ENCODE data around the gene ZNF217. TPM values are rescaled to one million over a fixed set of nuclear protein-coding genes. Genes with fewer than 3 reads are reported as not detected.
"Not testable (repeated sequence)": the region's sequence is repeated elsewhere in the genome, so short reads cannot be mapped to it uniquely, and the experiment has no call there.

Gene ZNF217
- total and polyA plus RNA-seq, 7 experiments from 2014 or later: 17.3 to 104 (median 75.6) TPM

- H3K27me3 ChIP-seq (ENCODE audit: control insufficient read depth in 2 of 2, insufficient read depth in 2 of 2, low read length in 2 of 2); H3K4me3 Mint-ChIP-seq; H3K4me1 Mint-ChIP-seq; H3K4me1 ChIP-seq (ENCODE audit: control insufficient read depth in 2 of 2, insufficient read depth in 2 of 2, low read length in 2 of 2); intact Hi-C loops (cut with micrococcal nuclease); H3K36me3 ChIP-seq (ENCODE audit: control insufficient read depth in 2 of 3, insufficient read depth in 3 of 3, low read length in 3 of 3); H3K4me3 ChIP-seq (ENCODE audit: low read length); H3K27me3 Mint-ChIP-seq; H3K36me3 Mint-ChIP-seq; H3K27ac Mint-ChIP-seq; H3K27ac ChIP-seq (ENCODE audit: low read depth, low read length); H3K9me3 Mint-ChIP-seq; POLR2A ChIA-PET; DNase-seq; H3K9me3 ChIP-seq (ENCODE audit: control insufficient read depth in 2 of 3, low read length in 3 of 3); ATAC-seq: not testable (repeated sequence)
- CTCF ChIA-PET: interaction anchor here (1.3 kb wide), 1 partner anchor 11 kb away, joined by 3 read pairs; no protein-coding TSS in a partner anchor
These were observed 57.3 kb downstream of the ZNF217 start for GRCh38 chr20:53536382-53536781.

GRCh38 chr20:53535878-53536277 lies 57.8 kb downstream of the ZNF217 start:
- DNase-seq (no peak), ATAC-seq (no peak)
- CTCF ChIA-PET: no interaction called here
- Histone ChIP-seq H3K27ac (ENCODE audit: low read depth, low read length) (no peak overlapping the region), H3K36me3 (ENCODE audit: control insufficient read depth in 2 of 3, insufficient read depth in 3 of 3, low read length in 3 of 3) (no peaks in the 10 kb centered on the region), H3K27me3 (ENCODE audit: control insufficient read depth in 2 of 2, insufficient read depth in 2 of 2, low read length in 2 of 2) (no peaks in the 10 kb centered on the region), H3K4me3 (ENCODE audit: low read length) (no peak overlapping the region), H3K4me1 (ENCODE audit: control insufficient read depth in 2 of 2, insufficient read depth in 2 of 2, low read length in 2 of 2) (no peaks in the 10 kb centered on the region), H3K9me3 (ENCODE audit: control insufficient read depth in 2 of 3, low read length in 3 of 3) (no peaks in the 10 kb centered on the region)
- POLR2A ChIA-PET: no interaction called here
- no peaks in the 10 kb centered on the region for H3K27me3 Mint-ChIP-seq
- H3K4me3 Mint-ChIP-seq: no peak overlapping the region
- no peak overlapping the region for H3K27ac Mint-ChIP-seq
- intact Hi-C loops (cut with micrococcal nuclease): no loop called here
- H3K9me3 Mint-ChIP-seq: no peaks in the 10 kb centered on the region
- peaks cover 0 to 2% (median 0%) of the 10 kb centered on the region in 7 donors for H3K4me1 Mint-ChIP-seq
- H3K36me3 Mint-ChIP-seq: peaks cover 0 to 4% (median 0%) of the 10 kb centered on the region in 5 donors

GRCh38 chr20:53534037-53534436 lies 59.6 kb downstream of the ZNF217 start:
- no peak overlapping the region for H3K27ac ChIP-seq (ENCODE audit: low read depth, low read length)
- Mint-ChIP-seq H3K4me3 (no peak overlapping the region), H3K9me3 (peaks cover 0 to 4% (median 0%) of the 10 kb centered on the region in 11 donors), H3K36me3 (peaks cover 0 to 4% (median 0%) of the 10 kb centered on the region in 5 donors), H3K27ac (no peak overlapping the region), H3K4me1 (peaks cover 0 to 2% (median 0%) of the 10 kb centered on the region in 7 donors), H3K27me3 (no peaks in the 10 kb centered on the region)
- ChIA-PET POLR2A (no interaction called here), CTCF (no interaction called here)
- no peaks in the 10 kb centered on the region for H3K36me3 ChIP-seq (ENCODE audit: control insufficient read depth in 2 of 3, insufficient read depth in 3 of 3, low read length in 3 of 3)
- no peaks in the 10 kb centered on the region for H3K27me3 ChIP-seq (ENCODE audit: control insufficient read depth in 2 of 2, insufficient read depth in 2 of 2, low read length in 2 of 2)
- intact Hi-C loops (cut with micrococcal nuclease): no loop called here
- H3K4me1 ChIP-seq (ENCODE audit: control insufficient read depth in 2 of 2, insufficient read depth in 2 of 2, low read length in 2 of 2): no peaks in the 10 kb centered on the region
- no peak overlapping the region for H3K4me3 ChIP-seq (ENCODE audit: low read length)
- no peaks in the 10 kb centered on the region for H3K9me3 ChIP-seq (ENCODE audit: control insufficient read depth in 2 of 3, low read length in 3 of 3)
- no peak for ATAC-seq
- no peak for DNase-seq

GRCh38 chr20:53533500-53533899 lies 60.1 kb downstream of the ZNF217 start:
- H3K27ac ChIP-seq (ENCODE audit: low read depth, low read length): no peak overlapping the region
- H3K36me3 ChIP-seq (ENCODE audit: control insufficient read depth in 2 of 3, insufficient read depth in 3 of 3, low read length in 3 of 3): no peaks in the 10 kb centered on the region
- ChIA-PET POLR2A (no interaction called here), CTCF (no interaction called here)
- no peak for ATAC-seq
- H3K4me3 ChIP-seq (ENCODE audit: low read length): no peak overlapping the region
- peaks cover 0 to 4% (median 0%) of the 10 kb centered on the region in 11 donors for H3K9me3 Mint-ChIP-seq
- H3K4me1 ChIP-seq (ENCODE audit: control insufficient read depth in 2 of 2, insufficient read depth in 2 of 2, low read length in 2 of 2): no peaks in the 10 kb centered on the region
- H3K4me3 Mint-ChIP-seq: no peak overlapping the region
- no peaks in the 10 kb centered on the region for H3K27me3 Mint-ChIP-seq
- H3K4me1 Mint-ChIP-seq: peaks cover 0 to 2% (median 0%) of the 10 kb centered on the region in 7 donors
- intact Hi-C loops (cut with micrococcal nuclease): no loop called here
- H3K36me3 Mint-ChIP-seq: peaks cover 0 to 4% (median 0%) of the 10 kb centered on the region in 5 donors
- no peaks in the 10 kb centered on the region for H3K9me3 ChIP-seq (ENCODE audit: control insufficient read depth in 2 of 3, low read length in 3 of 3)
- H3K27ac Mint-ChIP-seq: no peak overlapping the region
- DNase-seq: no peak
- H3K27me3 ChIP-seq (ENCODE audit: control insufficient read depth in 2 of 2, insufficient read depth in 2 of 2, low read length in 2 of 2): no peaks in the 10 kb centered on the region

GRCh38 chr20:53532654-53533312 lies 60.9 kb downstream of the ZNF217 start:
- not testable (repeated sequence) for H3K4me1 Mint-ChIP-seq

GRCh38 chr20:53530440-53530839 lies 63.2 kb downstream of the ZNF217 start:
- no peaks in the 10 kb centered on the region for H3K36me3 Mint-ChIP-seq
- no peak for DNase-seq
- H3K27me3 Mint-ChIP-seq: no peaks in the 10 kb centered on the region
- intact Hi-C loops (cut with micrococcal nuclease): no loop called here
- POLR2A ChIA-PET: no interaction called here
- H3K9me3 Mint-ChIP-seq: peaks cover 0 to 4% (median 0%) of the 10 kb centered on the region in 11 donors
- CTCF ChIA-PET: no interaction called here
- Histone ChIP-seq H3K27ac (ENCODE audit: low read depth, low read length) (no peak overlapping the region), H3K4me3 (ENCODE audit: low read length) (no peak overlapping the region), H3K27me3 (ENCODE audit: control insufficient read depth in 2 of 2, insufficient read depth in 2 of 2, low read length in 2 of 2) (no peaks in the 10 kb centered on the region), H3K9me3 (ENCODE audit: control insufficient read depth in 2 of 3, low read length in 3 of 3) (no peaks in the 10 kb centered on the region), H3K36me3 (ENCODE audit: control insufficient read depth in 2 of 3, insufficient read depth in 3 of 3, low read length in 3 of 3) (no peaks in the 10 kb centered on the region), H3K4me1 (ENCODE audit: control insufficient read depth in 2 of 2, insufficient read depth in 2 of 2, low read length in 2 of 2) (no peaks in the 10 kb centered on the region)
- ATAC-seq: no peak
- H3K4me1 Mint-ChIP-seq: peaks cover 0 to 2% (median 0%) of the 10 kb centered on the region in 7 donors
- no peak overlapping the region for H3K4me3 Mint-ChIP-seq
- H3K27ac Mint-ChIP-seq: no peak overlapping the region

More at GRCh38 chr20:53532654-53533312, 60.9 kb downstream of the ZNF217 start:
- H3K4me3 Mint-ChIP-seq; H3K4me1 ChIP-seq (ENCODE audit: control insufficient read depth in 2 of 2, insufficient read depth in 2 of 2, low read length in 2 of 2); intact Hi-C loops (cut with micrococcal nuclease); H3K27me3 ChIP-seq (ENCODE audit: control insufficient read depth in 2 of 2, insufficient read depth in 2 of 2, low read length in 2 of 2); DNase-seq; H3K27ac ChIP-seq (ENCODE audit: low read depth, low read length); POLR2A ChIA-PET; CTCF ChIA-PET; H3K36me3 Mint-ChIP-seq; H3K36me3 ChIP-seq (ENCODE audit: control insufficient read depth in 2 of 3, insufficient read depth in 3 of 3, low read length in 3 of 3); H3K9me3 ChIP-seq (ENCODE audit: control insufficient read depth in 2 of 3, low read length in 3 of 3); H3K27me3 Mint-ChIP-seq; H3K4me3 ChIP-seq (ENCODE audit: low read length); H3K9me3 Mint-ChIP-seq; H3K27ac Mint-ChIP-seq: not testable (repeated sequence)
- peak; percentile 59 for ATAC-seq

GRCh38 chr20:53529658-53530057 lies 64.0 kb downstream of the ZNF217 start:
- H3K9me3 ChIP-seq (ENCODE audit: control insufficient read depth in 2 of 3, low read length in 3 of 3): no peaks in the 10 kb centered on the region
- H3K36me3 ChIP-seq (ENCODE audit: control insufficient read depth in 2 of 3, insufficient read depth in 3 of 3, low read length in 3 of 3): no peaks in the 10 kb centered on the region
- peaks cover 0 to 4% (median 0%) of the 10 kb centered on the region in 11 donors for H3K9me3 Mint-ChIP-seq
- no peaks in the 10 kb centered on the region for H3K36me3 Mint-ChIP-seq
- intact Hi-C loops (cut with micrococcal nuclease): no loop called here
- no peak for ATAC-seq
- POLR2A ChIA-PET: no interaction called here
- no peaks in the 10 kb centered on the region for H3K27me3 Mint-ChIP-seq
- no peak overlapping the region for H3K4me3 Mint-ChIP-seq
- peaks cover 0 to 2% (median 0%) of the 10 kb centered on the region in 7 donors for H3K4me1 Mint-ChIP-seq
- DNase-seq: no peak
- CTCF ChIA-PET: no interaction called here
- no peak overlapping the region for H3K27ac Mint-ChIP-seq
- H3K27ac ChIP-seq (ENCODE audit: low read depth, low read length): no peak overlapping the region
- no peak overlapping the region for H3K4me3 ChIP-seq (ENCODE audit: low read length)
- no peaks in the 10 kb centered on the region for H3K27me3 ChIP-seq (ENCODE audit: control insufficient read depth in 2 of 2, insufficient read depth in 2 of 2, low read length in 2 of 2)
- H3K4me1 ChIP-seq (ENCODE audit: control insufficient read depth in 2 of 2, insufficient read depth in 2 of 2, low read length in 2 of 2): no peaks in the 10 kb centered on the region
